Heart left ventricle (tissue), 16 donors: ENCODE measurements around the gene TBC1D4. TPM values are rescaled to one million over a fixed set of nuclear protein-coding genes. Genes with fewer than 3 reads are reported as not detected.

Source experiments
- ATAC-seq, 4 donors: fragments of 200-7000 bp; cut with Tn5 transposase; one replicate each; pipeline ENCODE4 v1.9.1; 2020 to 2022; ENCODE audit warnings: moderate library complexity in 4 of 4, mild to moderate bottlenecking in 3 of 4, moderate number of reproducible peaks in 1 of 4
- DNase-seq, 5 donors: peaks; one replicate each; pipeline ENCODE4 v3.0.0-alpha.2; 2020
- H3K27ac ChIP-seq, 12 donors: fragments of 200-600 bp; sonication (generic) in 4 of 12; one replicate each; pipeline versions ENCODE4 v1.5.0 to v1.8.0; 2016 to 2022; ENCODE audit warnings: mild to moderate bottlenecking in 2 of 12
- H3K27me3 ChIP-seq, 9 donors: fragments of 200-600 bp; sonication (generic) in 2 of 9; one replicate each; pipeline versions ENCODE4 v1.5.1 to v1.8.0; 2016 to 2022; ENCODE audit warnings: mild to moderate bottlenecking in 3 of 9
- H3K36me3 ChIP-seq, 9 donors: fragments of 200-600 bp; sonication (generic) in 2 of 9; one replicate each; pipeline versions ENCODE4 v1.5.0 to v1.8.0; 2018 to 2022; ENCODE audit warnings: mild to moderate bottlenecking in 2 of 9
- H3K4me1 ChIP-seq, 12 donors: fragments of 200-600 bp; sonication (generic) in 4 of 12; one replicate each; pipeline versions ENCODE4 v1.5.0 to v1.8.0; 2016 to 2022; ENCODE audit warnings: mild to moderate bottlenecking in 3 of 12
- H3K4me3 ChIP-seq, 12 donors: fragments of 200-600 bp; sonication (generic) in 4 of 12; one replicate each; pipeline versions ENCODE4 v1.5.0 to v1.8.0; 2017 to 2022; ENCODE audit warnings: mild to moderate bottlenecking in 9 of 12, moderate library complexity in 4 of 12
- H3K9me3 ChIP-seq, 12 donors: fragments of 200-600 bp; sonication (generic) in 4 of 12; one replicate each; pipeline versions ENCODE4 v1.5.0 to v1.8.0; 2016 to 2022; ENCODE audit warnings: mild to moderate bottlenecking in 1 of 12
- CTCF ChIP-seq, 12 donors: fragments of 200-600 bp; sonication (generic) in 4 of 12; IDR thresholded peaks; one replicate each; pipeline versions ENCODE4 v1.5.0 to v1.8.0; 2018 to 2022; ENCODE audit warnings: antibody characterized with exemption in 12 of 12, mild to moderate bottlenecking in 5 of 12
- POLR2A ChIP-seq, 2 donors: fragments of 450-650 bp; IDR thresholded peaks; one replicate each; pipeline ENCODE4 v1.6.1; 2017; ENCODE audit warnings: antibody characterized with exemption in 2 of 2, mild to moderate bottlenecking in 2 of 2, moderate library complexity in 2 of 2
- WGBS, 4 donors: extraction: QIAGEN DNeasy Blood & Tissue Kit in 2 of 4; methylation state at CpG; one replicate each; pipeline versions ENCODE4 v1.1.5 to v1.1.7; 2013 to 2018; 5-methylcytosine and 5-hydroxymethylcytosine counted together
- intact Hi-C, 10 donors: fragments of 100-400 bp; cut with DNase I; formaldehyde crosslinking; loops; one replicate each; pipeline versions ENCODE4 v1.11.1 to v1.14.2; 2022
- polyA plus RNA-seq, 2 donors: library from polyadenylated mRNA; stranded (reverse); fragments of 200-250 nt; gene quantifications; one replicate each; pipeline ENCODE4 v1.2.3, GENCODE V29; 2013
- total RNA-seq, 9 donors: library from RNA; depleted of rRNA in 2 of 9; stranded (reverse); fragments of >200 nt in 2 of 9; fragmentation: NEBNext Ultra II Directional in 3 of 9; extraction: Animal tissue kit (Norgen Biotek cat#: 25700) in 3 of 9; gene quantifications; one replicate each; pipeline versions ENCODE4 v1.1.0 to v1.2.4, GENCODE V29; 2016 to 2023
- donor health status: ischemic (EF 13 %, LVEDD 7.1; RV severe dilation, severe dysfunction).
- donor health status: healthy with polysubstance abuse.
- donor health status: DM: no; HTN: yes; CAD: no.
- donor health status: DM: no; HTN: no; CAD: no.
- donor health status: ischemic (EF 25% LVEDD 6.9; RV normal size, moderate dysfunction).
- donor health status: ischemic (EF 25% LVEDD 5.7; RV mildly dilated, moderate dysfunction).
- donor health status: healthy.
- donor health status: DM: yes; HTN: yes; CAD: no.
- donor health status: ischemic (EF 35%, LVEDD 5.7; RV mildly dilated, moderate dysfunction).
- donor health status: nonischemic (EF 11% LVEDD 7.7; RV severe dilation, severe dysfunction).
- donor health status: DM: yes; HTN: yes; CAD: no.
- donor health status: PGD.
- donor health status: ischemic (EF 29% LVEDD 5.4; RV normal size, mild dysfunction).
- donor health status: nonischemic (EF 23%, LVEDD 6.1; RV moderate dilation, normal function).

TBC1D4 gene
- total and polyA plus RNA-seq, 11 donors: 26.8 to 158 (median 81.6) TPM

- Histone ChIP-seq H3K4me1 (peaks cover 0 to 40% (median 18%) of the 10 kb centered on the region in 12 donors), H3K36me3 (no peaks in the 10 kb centered on the region), H3K9me3 (no peaks in the 10 kb centered on the region), H3K27ac (peak overlapping the region in 9 of 12 donors; percentile 26 to 91 (median 86)), H3K27me3 (peaks cover 0 to 7% (median 0%) of the 10 kb centered on the region in 9 donors), H3K4me3 (peak overlapping the region in 11 of 12 donors; percentile 7 to 92 (median 88))
- intact Hi-C loops: loop anchor here in 2 of 10 donors (5.0 kb wide), 2 partner anchors 37 to 42 kb away; no protein-coding TSS in a partner anchor
- DNase-seq (no peak), ATAC-seq (no peak)
- no peak for TF ChIP-seq POLR2A (IDR thresholded peaks at IDR 0.05)
- 26 to 36% (median 32%) methylated on average over 5 of the region's 5 CpGs for WGBS, 4 donors
Observed at GRCh38 chr13:75479102-75479740, 2.7 kb downstream of the TBC1D4 start.

GRCh38 chr13:75478659-75479058, 3.3 kb downstream of the TBC1D4 start:
- Histone ChIP-seq H3K36me3 (no peaks in the 10 kb centered on the region), H3K4me1 (peaks cover 0 to 44% (median 21%) of the 10 kb centered on the region in 12 donors), H3K27me3 (peaks cover 0 to 7% (median 0%) of the 10 kb centered on the region in 9 donors), H3K9me3 (no peaks in the 10 kb centered on the region), H3K27ac (peak overlapping the region in 5 of 12 donors; percentile 8 to 91 (median 87)), H3K4me3 (peak overlapping the region in 9 of 12 donors; percentile 80 to 92 (median 88))
- intact Hi-C loops: loop anchor here in 2 of 10 donors (5.0 kb wide), 2 partner anchors 36 to 41 kb away; no protein-coding TSS in a partner anchor
- WGBS, 4 donors: 69 to 84% (median 82%) methylated on average over 4 of the region's 4 CpGs
- no peak for ATAC-seq
- TF ChIP-seq POLR2A (IDR thresholded peaks at IDR 0.05) (no peak), CTCF (IDR thresholded peaks at IDR 0.05) (no peak)
- DNase-seq: no peak

- TF ChIP-seq POLR2A (IDR thresholded peaks at IDR 0.05) (no peak), CTCF (IDR thresholded peaks at IDR 0.05) (no peak)
- no peak for ATAC-seq
- H3K4me1 ChIP-seq: peaks cover 0 to 61% (median 22%) of the 10 kb centered on the region in 12 donors
- no peak overlapping the region for H3K4me3 ChIP-seq
- no peak overlapping the region for H3K27ac ChIP-seq
- H3K36me3 ChIP-seq: no peaks in the 10 kb centered on the region
- 58 to 64% (median 63%) methylated on average over 2 of the region's 2 CpGs for WGBS, 4 donors
- DNase-seq: no peak
- H3K9me3 ChIP-seq: no peaks in the 10 kb centered on the region
- intact Hi-C loops: loop anchor here in 2 of 10 donors (5.0 kb wide), 2 partner anchors 33 to 38 kb away; no protein-coding TSS in a partner anchor
- H3K27me3 ChIP-seq: no peaks in the 10 kb centered on the region
Observed at GRCh38 chr13:75474956-75475355, 7.0 kb downstream of the TBC1D4 start.

GRCh38 chr13:75473468-75473867, 8.5 kb downstream of the TBC1D4 start:
- WGBS, 4 donors: 9 to 18% (median 14%) methylated on average over 1 of the region's 1 CpG

More at GRCh38 chr13:75473468-75473867, 8.5 kb downstream of the TBC1D4 start:
- Histone ChIP-seq H3K9me3 (no peaks in the 10 kb centered on the region), H3K36me3 (no peaks in the 10 kb centered on the region), H3K4me3 (peak overlapping the region in 2 of 12 donors; percentile 9 to 22), H3K4me1 (peaks cover 0 to 62% (median 22%) of the 10 kb centered on the region in 12 donors), H3K27me3 (no peaks in the 10 kb centered on the region), H3K27ac (peak overlapping the region in 7 of 12 donors; percentile 19 to 68 (median 44))
- no peak for TF ChIP-seq CTCF (IDR thresholded peaks at IDR 0.05)
- TF ChIP-seq POLR2A (IDR thresholded peaks at IDR 0.05): no peak
- peak in 2 of 4 donors; percentile 52 to 55 for ATAC-seq
- no peak for DNase-seq
- intact Hi-C loops: no loop called here
